HL-60 (cell line): ENCODE measurements around the gene PIH1D1.

Source experiments
- DNase-seq, 2 experiments: peaks; one replicate each; pipeline ENCODE4 v3.0.0-alpha.2; 2010 to 2020; ENCODE audit warnings: low read depth in 1 of 2, low spot score in 1 of 2
- H3K27ac ChIP-seq: fragments of 250-450 bp; sonication (Bioruptor Pico); replicated peaks from 2 replicates; pipeline ENCODE4 v1.5.1; 2020; ENCODE audit warnings: mild to moderate bottlenecking, moderate library complexity
- H3K27me3 ChIP-seq: fragments of 250-450 bp; sonication (Bioruptor Pico); 2 replicates; pipeline ENCODE4 v1.5.1; 2021; ENCODE audit warnings: mild to moderate bottlenecking, moderate library complexity; ENCODE audit not compliant: insufficient read depth, poor library complexity, severe bottlenecking
- H3K4me3 ChIP-seq: replicated peaks from 2 replicates; pipeline ENCODE4 v1.5.1; 2011; ENCODE audit warnings: mild to moderate bottlenecking, control low read depth, low read length; ENCODE audit not compliant: insufficient read depth
- CTCF ChIP-seq: IDR thresholded peaks from one replicate; pipeline ENCODE4 v1.5.1; 2011; ENCODE audit warnings: low read length, control low read depth, inconsistent platforms; ENCODE audit not compliant: insufficient read depth
- GABPA ChIP-seq: IDR thresholded peaks from 2 replicates; pipeline ENCODE4 v1.6.1; 2012; ENCODE audit warnings: low read depth
- POLR2AphosphoS5 ChIP-seq: IDR thresholded peaks from 2 replicates; pipeline ENCODE4 v1.6.1; 2012; ENCODE audit warnings: low read depth
- REST ChIP-seq: IDR thresholded peaks from 2 replicates; pipeline ENCODE4 v1.6.1; 2012; ENCODE audit warnings: low read depth; ENCODE audit not compliant: insufficient replicate concordance
- SPI1 ChIP-seq: IDR thresholded peaks from 2 replicates; pipeline ENCODE4 v1.6.1; 2012; ENCODE audit warnings: low read depth, mild to moderate bottlenecking, borderline replicate concordance

Gene PIH1D1

GRCh38 chr19:49430172-49430677, 21.4 kb downstream of the PIH1D1 start:
- no peak overlapping the region for H3K4me3 ChIP-seq
- H3K27ac ChIP-seq: no peak overlapping the region
- no peak for DNase-seq
- TF ChIP-seq GABPA (no peak), POLR2AphosphoS5 (no peak), SPI1 (no peak), CTCF (no peak), REST (no peak)
- peaks cover 56% of the 10 kb centered on the region for H3K27me3 ChIP-seq

- Histone ChIP-seq H3K4me3 (no peak overlapping the region), H3K27me3 (peaks cover 66% of the 10 kb centered on the region), H3K27ac (no peak overlapping the region)
- no peak for DNase-seq
- TF ChIP-seq SPI1: no peak
- no peak for TF ChIP-seq CTCF
- no peak for TF ChIP-seq GABPA
- no peak for TF ChIP-seq REST
- TF ChIP-seq POLR2AphosphoS5: no peak
Measured at GRCh38 chr19:49428547-49429451, 22.8 kb downstream of the PIH1D1 start.

GRCh38 chr19:49427855-49428546, 23.6 kb downstream of the PIH1D1 start:
- no peak for DNase-seq
- TF ChIP-seq GABPA (no peak), POLR2AphosphoS5 (no peak), CTCF (no peak), REST (no peak), SPI1 (no peak)
- Histone ChIP-seq H3K27ac (no peak overlapping the region), H3K4me3 (no peak overlapping the region), H3K27me3 (peaks cover 72% of the 10 kb centered on the region)
